Naive thymus-derived CD4-positive, alpha-beta T cell (primary cell): Measurements from ENCODE around the gene UHMK1. TPM values are rescaled to one million over a fixed set of nuclear protein-coding genes. Genes with fewer than 3 reads are reported as not detected.

Experiments used
- ATAC-seq: fragments of 150-1000 bp; cut with Tn5 transposase; 2 replicates; pipeline ENCODE4 v1.10.0; 2021; ENCODE audit warnings: mild to moderate bottlenecking, moderate library complexity
- CTCF ChIA-PET: fragments of 350-600 bp; sonication (Branson Sonifier 250); formaldehyde crosslinking; loops from one replicate; lab custom pipeline; 2021; ENCODE audit warnings: antibody characterized with exemption; lab: Charles Lee
- POLR2A ChIA-PET: fragments of 350-600 bp; sonication (Branson Sonifier 250); formaldehyde crosslinking; loops from one replicate; lab custom pipeline; 2021; ENCODE audit warnings: antibody characterized with exemption, inconsistent platforms; lab: Charles Lee
- DNase-seq, 9 donors: peaks; one replicate each; pipeline versions ENCODE4 v3.0.0 to v3.0.0-alpha.2; 2020 to 2022; ENCODE audit warnings: mixed read lengths in 1 of 9
- H3K27ac ChIP-seq: one replicate; pipeline ENCODE4 v1.7.0; 2013; ENCODE audit warnings: mild to moderate bottlenecking, low read depth, low read length, moderate library complexity
- H3K27me3 ChIP-seq, 2 donors: one replicate each; pipeline ENCODE4 v1.7.0; 2013; ENCODE audit warnings: low read length in 2 of 2, mild to moderate bottlenecking in 2 of 2, moderate library complexity in 2 of 2; ENCODE audit not compliant: control insufficient read depth in 2 of 2, insufficient read depth in 2 of 2
- H3K36me3 ChIP-seq, 3 experiments: 1 replicate in 2 of 3; 2 replicates in 1 of 3; pipeline ENCODE4 v1.7.0; 2013; ENCODE audit warnings: low read length in 3 of 3, mild to moderate bottlenecking in 3 of 3, moderate library complexity in 1 of 3; ENCODE audit not compliant: insufficient read depth in 3 of 3, control insufficient read depth in 2 of 3
- H3K4me1 ChIP-seq, 2 donors: one replicate each; pipeline ENCODE4 v1.7.0; 2013; ENCODE audit warnings: low read length in 2 of 2, mild to moderate bottlenecking in 2 of 2, moderate library complexity in 1 of 2; ENCODE audit not compliant: control insufficient read depth in 2 of 2, insufficient read depth in 2 of 2
- H3K4me3 ChIP-seq: 2 replicates; pipeline ENCODE4 v1.7.0; 2013; ENCODE audit warnings: mild to moderate bottlenecking, low read length
- H3K9me3 ChIP-seq, 3 experiments: 1 replicate in 2 of 3; 2 replicates in 1 of 3; pipeline ENCODE4 v1.7.0; 2013; ENCODE audit warnings: low read length in 3 of 3; ENCODE audit not compliant: control insufficient read depth in 2 of 3
- H3K27ac Mint-ChIP-seq, 9 donors: one replicate each; pipeline ENCODE4 v1.8.0; 2020 to 2022; ENCODE audit warnings: mixed read lengths in 9 of 9, mild to moderate bottlenecking in 8 of 9, moderate library complexity in 5 of 9, inconsistent platforms in 2 of 9
- H3K27me3 Mint-ChIP-seq, 5 donors: one replicate each; pipeline ENCODE4 v1.8.0; 2021 to 2022; ENCODE audit warnings: mixed read lengths in 5 of 5, mild to moderate bottlenecking in 1 of 5
- H3K36me3 Mint-ChIP-seq, 5 donors: one replicate each; pipeline ENCODE4 v1.8.0; 2020 to 2022; ENCODE audit warnings: mixed read lengths in 5 of 5, mild to moderate bottlenecking in 3 of 5, inconsistent platforms in 1 of 5
- H3K4me1 Mint-ChIP-seq, 7 donors: one replicate each; pipeline ENCODE4 v1.8.0; 2020 to 2022; ENCODE audit warnings: mixed read lengths in 7 of 7, mild to moderate bottlenecking in 3 of 7, inconsistent platforms in 1 of 7
- H3K4me3 Mint-ChIP-seq, 10 donors: one replicate each; pipeline ENCODE4 v1.8.0; 2020 to 2022; ENCODE audit warnings: mild to moderate bottlenecking in 10 of 10, mixed read lengths in 10 of 10, moderate library complexity in 6 of 10, inconsistent platforms in 2 of 10
- H3K9me3 Mint-ChIP-seq, 11 donors: one replicate each; pipeline ENCODE4 v1.8.0; 2020 to 2022; ENCODE audit warnings: mixed read lengths in 11 of 11, mild to moderate bottlenecking in 4 of 11, inconsistent platforms in 1 of 11, moderate library complexity in 1 of 11
- intact Hi-C, 2 donors: fragments of 100-400 bp; cut with micrococcal nuclease; formaldehyde crosslinking; loops; one replicate each; pipeline ENCODE4 v1.15.1; 2023
- polyA plus RNA-seq, 2 donors: library from polyadenylated mRNA; unstranded; fragments of 300-500 nt; fragmentation: Illumina TruSeq; gene quantifications; one replicate each; pipeline ENCODE4 v1.2.3, GENCODE V29; 2021
- total RNA-seq, 6 experiments: library from RNA in 5 of 6; stranded (reverse) in 5 of 6; gene quantifications; 1 replicate in 5 of 6; 2 replicates in 1 of 6; pipeline ENCODE4 v1.2.3 and lab custom pipeline; 2021 to 2026

The UHMK1 gene
- total and polyA plus RNA-seq, 7 experiments from 2014 or later, result 36.7 to 69.9 (median 60.7) TPM

DNA sequence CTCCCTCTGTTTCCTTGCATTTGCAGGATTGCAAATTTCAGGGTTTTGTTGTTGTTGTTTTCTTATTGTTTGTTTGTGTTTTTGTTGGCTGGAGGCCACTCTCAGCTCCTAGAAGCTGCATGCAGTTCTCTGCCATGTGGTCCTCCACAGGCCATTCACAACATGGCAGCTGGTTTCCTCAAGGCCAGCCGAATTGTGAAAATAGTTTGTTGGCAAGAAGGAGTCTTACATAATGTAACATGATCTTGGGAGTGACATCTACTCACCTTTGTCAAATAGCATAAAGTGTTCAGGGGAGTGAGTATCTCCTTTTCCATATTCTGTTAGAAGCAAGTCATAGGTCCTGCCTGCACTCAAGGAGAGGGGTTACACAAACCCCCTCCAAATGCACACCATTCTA, 53.3 kb downstream of the UHMK1 start:
- H3K27ac ChIP-seq, result no peak overlapping the region
- ATAC-seq (no peak), DNase-seq (no peak)
- H3K27ac Mint-ChIP-seq, result no peak overlapping the region
- POLR2A ChIA-PET, result no interaction called here
- intact Hi-C loops, result no loop called here
- no peaks in the 10 kb centered on the region for H3K9me3 Mint-ChIP-seq
- H3K4me1 ChIP-seq, result no peaks in the 10 kb centered on the region
- H3K4me3 Mint-ChIP-seq, result no peak overlapping the region
- H3K9me3 ChIP-seq, result no peaks in the 10 kb centered on the region
- H3K27me3 Mint-ChIP-seq, result no peaks in the 10 kb centered on the region
- H3K27me3 ChIP-seq, result no peaks in the 10 kb centered on the region
- H3K4me3 ChIP-seq, result no peak overlapping the region
- H3K36me3 Mint-ChIP-seq, result no peaks in the 10 kb centered on the region
- no peaks in the 10 kb centered on the region for H3K36me3 ChIP-seq
- H3K4me1 Mint-ChIP-seq, result peaks cover 0 to 4% (median 0%) of the 10 kb centered on the region in 7 donors
- CTCF ChIA-PET, result no interaction called here

DNA sequence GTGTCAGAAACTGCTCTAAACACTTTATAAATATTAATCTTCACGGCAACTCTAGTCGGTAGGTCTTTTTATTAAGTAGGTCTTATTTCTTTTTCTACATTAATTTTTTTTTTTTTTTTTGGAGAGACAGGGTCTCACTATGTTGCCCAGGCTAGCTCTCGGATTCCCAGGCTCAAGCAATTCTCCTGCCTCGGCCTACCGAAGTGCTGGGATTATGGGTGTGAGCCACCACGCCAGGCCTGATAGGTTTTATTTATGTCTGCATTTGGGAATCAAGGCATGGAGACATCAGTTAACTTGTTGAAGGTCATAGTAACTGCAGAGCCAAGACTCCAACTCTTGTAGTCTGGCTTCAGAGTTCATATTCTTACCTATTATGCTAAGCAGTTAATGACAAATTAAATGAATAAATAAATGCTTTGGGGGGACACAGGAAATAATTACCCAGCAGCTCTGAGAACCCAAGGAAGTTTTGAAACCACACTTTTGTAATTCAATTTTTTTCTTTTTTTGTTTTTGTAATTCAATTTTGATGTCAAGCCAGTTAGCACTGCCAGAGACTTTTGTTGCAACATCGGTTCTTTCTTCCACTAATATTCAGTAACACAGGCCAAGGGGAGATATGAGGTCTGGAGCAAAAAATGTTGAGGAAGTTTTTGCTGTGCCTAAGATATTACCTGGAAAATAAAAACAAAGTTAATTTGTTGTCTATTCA, 54.5 kb downstream of the UHMK1 start:
- H3K9me3 Mint-ChIP-seq, result no peaks in the 10 kb centered on the region
- H3K27me3 Mint-ChIP-seq, result no peaks in the 10 kb centered on the region
- no peak overlapping the region for H3K27ac Mint-ChIP-seq
- DNase-seq, result no peak
- no peaks in the 10 kb centered on the region for H3K9me3 ChIP-seq
- no peaks in the 10 kb centered on the region for H3K27me3 ChIP-seq
- intact Hi-C loops, result no loop called here
- H3K4me1 ChIP-seq, result no peaks in the 10 kb centered on the region
- no peak overlapping the region for H3K4me3 Mint-ChIP-seq
- no peak for ATAC-seq
- POLR2A ChIA-PET, result interaction anchor here (0.7 kb wide), 1 partner anchor 14 kb away, joined by 3 read pairs; no protein-coding TSS in a partner anchor
- CTCF ChIA-PET, result interaction anchor here (0.6 kb wide), 1 partner anchor 56 kb away, joined by 3 read pairs; no protein-coding TSS in a partner anchor
- no peaks in the 10 kb centered on the region for H3K36me3 Mint-ChIP-seq
- H3K36me3 ChIP-seq, result no peaks in the 10 kb centered on the region
- H3K4me3 ChIP-seq, result no peak overlapping the region
- peaks cover 0 to 4% (median 0%) of the 10 kb centered on the region in 7 donors for H3K4me1 Mint-ChIP-seq
- H3K27ac ChIP-seq, result no peak overlapping the region

DNA sequence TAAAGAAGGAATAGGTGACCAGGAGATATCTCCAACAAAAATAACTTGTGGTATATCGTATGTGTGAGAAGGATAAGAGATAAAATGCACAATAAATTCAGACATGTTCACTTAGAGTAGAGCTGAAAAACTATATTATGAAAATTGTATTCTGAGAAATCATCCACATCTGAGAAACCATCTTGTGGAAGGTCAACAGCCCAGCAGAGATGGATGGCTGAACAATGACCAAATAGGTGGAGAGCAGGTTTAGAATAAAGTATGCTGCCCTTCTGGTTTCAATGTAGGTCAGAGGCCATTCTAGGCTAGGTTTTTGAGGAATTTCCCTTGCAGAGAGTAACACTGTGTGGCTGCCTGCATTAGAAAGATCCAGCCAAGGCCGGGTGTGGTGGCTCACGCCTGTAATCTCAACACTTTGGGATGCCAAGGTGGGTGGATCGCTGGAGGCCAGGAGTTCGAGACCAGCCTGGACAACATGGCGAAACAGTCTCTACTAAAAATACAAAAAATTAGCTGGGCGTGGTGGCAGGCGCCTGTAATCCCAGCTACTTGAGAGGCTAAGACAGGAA, 55.1 kb downstream of the UHMK1 start:
- Histone ChIP-seq H3K27me3 (no peaks in the 10 kb centered on the region), H3K9me3 (no peaks in the 10 kb centered on the region), H3K36me3 (no peaks in the 10 kb centered on the region), H3K4me1 (no peaks in the 10 kb centered on the region), H3K27ac (no peak overlapping the region), H3K4me3 (no peak overlapping the region)
- Mint-ChIP-seq H3K36me3 (no peaks in the 10 kb centered on the region), H3K27me3 (no peaks in the 10 kb centered on the region), H3K9me3 (no peaks in the 10 kb centered on the region), H3K4me3 (no peak overlapping the region), H3K4me1 (peaks cover 0 to 4% (median 0%) of the 10 kb centered on the region in 7 donors), H3K27ac (no peak overlapping the region)
- ChIA-PET POLR2A (interaction anchor here (0.7 kb wide), 2 partner anchors 14 to 769 kb away, joined by 3 to 4 read pairs; no protein-coding TSS in a partner anchor), CTCF (no interaction called here)
- ATAC-seq, result no peak
- intact Hi-C loops, result no loop called here
- DNase-seq, result no peak

DNA sequence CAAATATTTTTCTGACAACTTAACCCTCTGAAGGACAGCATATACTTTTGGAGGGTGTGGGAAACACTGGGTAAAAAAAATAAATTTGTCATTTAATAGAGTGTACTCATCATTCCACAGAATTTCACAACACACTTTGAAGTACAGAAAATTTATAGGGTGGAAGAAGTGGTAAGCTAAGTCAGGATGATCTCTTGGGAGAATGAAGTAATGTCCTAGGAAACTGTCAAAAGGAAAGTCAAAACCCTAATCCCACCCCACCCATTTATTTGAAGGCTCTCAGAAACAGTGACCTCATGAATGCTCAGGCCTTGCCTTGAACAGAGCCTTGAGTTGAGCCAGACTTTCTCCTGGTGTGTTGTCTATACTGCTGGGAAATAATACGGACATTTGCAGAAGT, 56.6 kb downstream of the UHMK1 start:
- H3K36me3 ChIP-seq, result no peaks in the 10 kb centered on the region
- H3K27ac Mint-ChIP-seq, result no peak overlapping the region
- no peaks in the 10 kb centered on the region for H3K36me3 Mint-ChIP-seq
- ATAC-seq (no peak), DNase-seq (no peak)
- H3K27me3 Mint-ChIP-seq, result no peaks in the 10 kb centered on the region
- no peaks in the 10 kb centered on the region for H3K9me3 Mint-ChIP-seq
- intact Hi-C loops, result no loop called here
- no peak overlapping the region for H3K4me3 Mint-ChIP-seq
- ChIA-PET POLR2A (no interaction called here), CTCF (no interaction called here)
- H3K27me3 ChIP-seq, result no peaks in the 10 kb centered on the region
- H3K27ac ChIP-seq, result no peak overlapping the region
- no peaks in the 10 kb centered on the region for H3K9me3 ChIP-seq
- H3K4me1 Mint-ChIP-seq, result no peaks in the 10 kb centered on the region
- H3K4me1 ChIP-seq, result no peaks in the 10 kb centered on the region
- H3K4me3 ChIP-seq, result no peak overlapping the region

DNA sequence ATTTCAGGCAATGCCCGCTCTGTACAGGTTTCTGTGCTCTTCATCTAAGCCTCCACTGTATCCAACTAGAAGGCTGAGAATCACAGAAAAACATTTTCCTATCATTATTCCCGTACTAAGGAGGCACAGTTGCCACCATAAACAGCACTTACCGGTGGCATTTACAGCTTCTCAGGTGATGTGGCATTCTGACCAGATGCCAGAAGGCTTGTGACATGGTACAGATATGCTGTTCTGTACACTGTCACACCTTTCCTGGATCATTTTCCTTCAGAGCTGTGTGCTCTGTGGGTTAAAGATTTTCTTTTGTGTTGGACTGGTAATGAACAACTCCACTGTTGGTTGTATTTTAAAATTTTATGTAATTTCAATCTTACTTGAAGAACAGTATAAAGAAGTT, 59.9 kb downstream of the UHMK1 start:
- peaks cover 10% of the 10 kb centered on the region in 2 donors for H3K4me1 ChIP-seq
- intact Hi-C loops, result no loop called here
- Mint-ChIP-seq H3K27me3 (no peaks in the 10 kb centered on the region), H3K4me1 (peaks cover 6 to 21% (median 19%) of the 10 kb centered on the region in 7 donors), H3K4me3 (no peak overlapping the region), H3K9me3 (peaks cover 0 to 3% (median 0%) of the 10 kb centered on the region in 11 donors), H3K27ac (no peak overlapping the region), H3K36me3 (no peaks in the 10 kb centered on the region)
- H3K4me3 ChIP-seq, result no peak overlapping the region
- no peaks in the 10 kb centered on the region for H3K9me3 ChIP-seq
- POLR2A ChIA-PET, result no interaction called here
- ATAC-seq, result no peak
- H3K27me3 ChIP-seq, result no peaks in the 10 kb centered on the region
- no peak overlapping the region for H3K27ac ChIP-seq
- no peaks in the 10 kb centered on the region for H3K36me3 ChIP-seq
- CTCF ChIA-PET, result no interaction called here
- DNase-seq, result no peak

DNA sequence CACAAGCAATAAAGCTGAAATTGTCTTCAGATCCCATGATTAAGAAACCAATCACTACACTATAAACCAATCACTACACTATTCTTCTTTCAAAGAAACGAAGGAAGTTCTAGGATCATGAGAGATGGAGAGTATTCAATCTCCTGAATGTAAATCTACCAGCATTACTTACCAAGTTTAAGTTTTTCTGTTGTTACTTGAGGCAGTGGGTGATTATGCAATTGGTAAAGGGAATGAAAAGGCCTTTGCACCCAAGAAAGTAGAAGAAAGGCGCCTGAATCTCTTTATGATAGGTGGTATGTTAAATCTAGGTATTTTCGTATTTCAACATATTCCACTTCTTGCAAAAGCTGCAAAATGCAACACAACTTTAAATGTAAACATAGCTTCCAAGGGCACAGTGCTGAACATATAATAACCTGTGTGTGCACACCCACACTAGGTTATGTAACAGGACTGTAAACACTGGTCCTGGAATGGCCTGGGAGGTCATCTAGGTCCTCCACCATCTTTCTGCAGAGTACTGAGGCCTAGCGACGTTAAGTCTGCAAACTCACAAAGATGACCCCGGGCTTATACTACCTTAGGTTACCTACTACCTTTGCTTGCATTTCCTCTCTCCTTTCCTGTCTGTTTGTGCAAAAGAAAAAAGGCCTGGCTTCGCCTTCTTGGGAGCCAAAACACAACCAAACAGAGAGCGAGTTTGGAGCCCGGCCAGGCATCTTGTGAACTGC, 62.9 kb downstream of the UHMK1 start:
- Histone ChIP-seq H3K27me3 (no peaks in the 10 kb centered on the region), H3K9me3 (no peaks in the 10 kb centered on the region), H3K4me3 (peak overlapping the region; percentile 91), H3K36me3 (no peaks in the 10 kb centered on the region), H3K4me1 (peaks cover 10% of the 10 kb centered on the region in 2 donors), H3K27ac (peak overlapping the region; percentile 91)
- peaks cover 16 to 46% (median 44%) of the 10 kb centered on the region in 7 donors for H3K4me1 Mint-ChIP-seq
- ATAC-seq, result no peak
- CTCF ChIA-PET, result interaction anchor here (0.8 kb wide), 1 partner anchor 13 kb away, joined by 3 read pairs; no protein-coding TSS in a partner anchor
- H3K4me3 Mint-ChIP-seq, result peak overlapping the region; percentile 89 to 98 (median 96)
- POLR2A ChIA-PET, result interaction anchor here (0.5 to 2.4 kb wide), 5 partner anchors 10 to 1925 kb away, joined by 3 to 16 read pairs (median 3); partner anchors contain the start of gene UHMK1
- H3K9me3 Mint-ChIP-seq, result peaks cover 0 to 3% (median 0%) of the 10 kb centered on the region in 11 donors
- intact Hi-C loops, result loop anchor here (1.0 to 5.0 kb wide), 8 partner anchors 63 to 1158 kb away; partner anchors contain the start of genes HSD17B7 (in 2 of the 2), NUF2 (in 2 of the 2), UHMK1 (in 2 of the 2) and ATF6 (in 1 of the 2)
- H3K27me3 Mint-ChIP-seq, result no peaks in the 10 kb centered on the region
- peak overlapping the region; percentile 95 to 99 (median 97) for H3K27ac Mint-ChIP-seq
- H3K36me3 Mint-ChIP-seq, result no peaks in the 10 kb centered on the region
- peak in 4 of 9 donors; percentile 1 to 11 (median 4) for DNase-seq
